H9 (cell line): ENCODE results near the gene YIPF3. TPM values are rescaled to one million over a fixed set of nuclear protein-coding genes. Genes with fewer than 3 reads are reported as not detected.

Source experiments
- DNase-seq: peaks from one replicate; pipeline ENCODE4 v3.0.0-alpha.2; 2017
- H2AFZ ChIP-seq: one replicate; pipeline ENCODE4 v1.6.1; 2013; ENCODE audit warnings: mild to moderate bottlenecking, low read length, control low read depth, moderate library complexity
- H2AK5ac ChIP-seq: 2 replicates; pipeline ENCODE4 v1.6.1; 2013; ENCODE audit warnings: low read length, control low read depth, mixed read lengths; ENCODE audit not compliant: insufficient read length
- H2BK120ac ChIP-seq: one replicate; pipeline ENCODE4 v1.6.1; 2013; ENCODE audit warnings: low read depth, mild to moderate bottlenecking, low read length, control low read depth, inconsistent platforms; ENCODE audit not compliant: poor library complexity, severe bottlenecking
- H2BK12ac ChIP-seq: 2 replicates; pipeline ENCODE4 v1.6.1; 2013; ENCODE audit warnings: low read length, control low read depth, mixed read lengths, low read depth; ENCODE audit not compliant: insufficient read length
- H2BK15ac ChIP-seq: 2 replicates; pipeline ENCODE4 v1.6.1; 2013; ENCODE audit warnings: low read depth, low read length, control low read depth
- H2BK20ac ChIP-seq: one replicate; pipeline ENCODE4 v1.6.1; 2013; ENCODE audit warnings: low read depth, mild to moderate bottlenecking, low read length, control low read depth, inconsistent platforms; ENCODE audit not compliant: poor library complexity, severe bottlenecking
- H2BK5ac ChIP-seq: 2 replicates; pipeline ENCODE4 v1.6.1; 2013; ENCODE audit warnings: low read length, control low read depth, mixed read lengths; ENCODE audit not compliant: insufficient read length
- H3K14ac ChIP-seq: 2 replicates; pipeline ENCODE4 v1.6.1; 2013; ENCODE audit warnings: low read length, control low read depth; ENCODE audit not compliant: insufficient read depth
- H3K18ac ChIP-seq: 2 replicates; pipeline ENCODE4 v1.6.1; 2013; ENCODE audit warnings: low read depth, mild to moderate bottlenecking, mixed read lengths, low read length, control low read depth; ENCODE audit not compliant: insufficient read length
- H3K23ac ChIP-seq: 2 replicates; pipeline ENCODE4 v1.6.1; 2013; ENCODE audit warnings: low read length, control low read depth, mixed read lengths, low read depth; ENCODE audit not compliant: insufficient read length
- H3K23me2 ChIP-seq: 2 replicates; pipeline ENCODE4 v1.6.1; 2013; ENCODE audit warnings: low read depth, mild to moderate bottlenecking, mixed read lengths, low read length, control low read depth; ENCODE audit not compliant: insufficient read length, poor library complexity, severe bottlenecking
- H3K27ac ChIP-seq: 2 replicates; pipeline ENCODE4 v1.5.1; 2013; ENCODE audit warnings: low read length, control low read depth, mixed read lengths, low read depth; ENCODE audit not compliant: insufficient read length
- H3K27me3 ChIP-seq: 2 replicates; pipeline ENCODE4 v1.6.1; 2013; ENCODE audit warnings: low read length, control low read depth, inconsistent platforms; ENCODE audit not compliant: insufficient read depth
- H3K4ac ChIP-seq: 2 replicates; pipeline ENCODE4 v1.6.1; 2013; ENCODE audit warnings: low read depth, mild to moderate bottlenecking, control low read depth, inconsistent platforms, low read length, moderate library complexity
- H3K4me1 ChIP-seq: 2 replicates; pipeline ENCODE4 v1.6.1; 2013; ENCODE audit warnings: low read length, control low read depth, inconsistent platforms; ENCODE audit not compliant: insufficient read depth
- H3K4me2 ChIP-seq: 2 replicates; pipeline ENCODE4 v1.6.1; 2013; ENCODE audit warnings: low read length, control low read depth, mixed read lengths; ENCODE audit not compliant: insufficient read length, insufficient read depth
- H3K56ac ChIP-seq: 2 replicates; pipeline ENCODE4 v1.6.1; 2013; ENCODE audit warnings: low read depth, mild to moderate bottlenecking, mixed read lengths, low read length, control low read depth; ENCODE audit not compliant: insufficient read length
- H3K79me1 ChIP-seq: 2 replicates; pipeline ENCODE4 v1.6.1; 2013; ENCODE audit warnings: low read depth, mild to moderate bottlenecking, moderate library complexity, low read length, control low read depth, inconsistent platforms; ENCODE audit not compliant: insufficient read depth, poor library complexity, severe bottlenecking
- H3K79me2 ChIP-seq: 2 replicates; pipeline ENCODE4 v1.6.1; 2013; ENCODE audit warnings: low read length, control low read depth, inconsistent platforms; ENCODE audit not compliant: insufficient read depth
- H3K9ac ChIP-seq: 2 replicates; pipeline ENCODE4 v1.6.1; 2013; ENCODE audit warnings: low read length, control low read depth, mixed read lengths; ENCODE audit not compliant: insufficient read length; ENCODE audit errors: extremely low read depth
- H3K9me3 ChIP-seq: one replicate; pipeline ENCODE4 v1.6.1; 2013; ENCODE audit warnings: low read depth, low read length, inconsistent platforms; ENCODE audit not compliant: control insufficient read depth
- H3T11ph ChIP-seq: one replicate; pipeline ENCODE4 v1.6.1; 2013; ENCODE audit warnings: mild to moderate bottlenecking, low read length, control low read depth, inconsistent platforms
- H4K20me1 ChIP-seq: one replicate; pipeline ENCODE4 v1.6.1; 2013; ENCODE audit not compliant: control insufficient read depth, insufficient read length, insufficient read depth
- H4K5ac ChIP-seq: 2 replicates; pipeline ENCODE4 v1.6.1; 2013; ENCODE audit warnings: low read depth, mild to moderate bottlenecking, mixed read lengths, low read length, control low read depth; ENCODE audit not compliant: insufficient read length
- H4K8ac ChIP-seq: replicated peaks from 2 replicates; pipeline ENCODE4 v1.6.1; 2013; ENCODE audit warnings: low read length, control low read depth, mixed read lengths, low read depth; ENCODE audit not compliant: insufficient read length
- H4K91ac ChIP-seq: 2 replicates; pipeline ENCODE4 v1.6.1; 2013; ENCODE audit warnings: low read depth, mild to moderate bottlenecking, moderate library complexity, mixed read lengths, low read length, control low read depth; ENCODE audit not compliant: insufficient read length
- H3K27ac Mint-ChIP-seq, 3 experiments: 2 replicates in 2 of 3; 3 replicates in 1 of 3; pipeline ENCODE4 v1.8.0; 2020 to 2021; ENCODE audit warnings: mixed read lengths in 3 of 3, mild to moderate bottlenecking in 1 of 3, moderate library complexity in 1 of 3
- H3K27me3 Mint-ChIP-seq: 2 replicates; pipeline ENCODE4 v1.8.0; 2021; ENCODE audit warnings: low read depth, mild to moderate bottlenecking, moderate library complexity, mixed read lengths
- H3K36me3 Mint-ChIP-seq, 3 experiments: 2 replicates in 2 of 3; 3 replicates in 1 of 3; pipeline ENCODE4 v1.8.0; 2020 to 2021; ENCODE audit warnings: low read depth in 3 of 3, mixed read lengths in 3 of 3; ENCODE audit not compliant: insufficient read depth in 1 of 3
- H3K4me1 Mint-ChIP-seq, 2 experiments: 2 replicates each; pipeline ENCODE4 v1.8.0; 2020; ENCODE audit warnings: mixed read lengths in 2 of 2
- H3K4me3 Mint-ChIP-seq, 2 experiments: 2 replicates in 1 of 2; 3 replicates in 1 of 2; pipeline ENCODE4 v1.8.0; 2020 to 2021; ENCODE audit warnings: mild to moderate bottlenecking in 2 of 2, mixed read lengths in 2 of 2, moderate library complexity in 1 of 2
- H3K9me3 Mint-ChIP-seq, 2 experiments: 2 replicates in 1 of 2; 3 replicates in 1 of 2; pipeline ENCODE4 v1.8.0; 2020; ENCODE audit warnings: mild to moderate bottlenecking in 2 of 2, mixed read lengths in 2 of 2, moderate library complexity in 1 of 2
- CTCF ChIP-seq: fragments of 200-600 bp; sonication (generic); conservative IDR thresholded peaks from 3 replicates; pipeline ENCODE4 v1.8.0; 2021; ENCODE audit warnings: antibody characterized with exemption, mild to moderate bottlenecking
- WGBS: extraction: QIAGEN DNeasy Blood & Tissue Kit; methylation state at CpG from one replicate; pipeline ENCODE4 v1.1.7; 2013; ENCODE audit warnings: missing lambda C conversion rate, low lambda C conversion rate, mixed read lengths; ENCODE audit not compliant: insufficient read length; ENCODE audit errors: extremely low coverage; 5-methylcytosine and 5-hydroxymethylcytosine counted together
- total RNA-seq: library from RNA; stranded (reverse); gene quantifications from 2 replicates; pipeline ENCODE4 v1.2.1, GENCODE V29; 2021

YIPF3 gene
- total RNA-seq, 1 experiment from 2014 or later: 84.5 TPM

GRCh38 chr6:43532201-43532600 is 15.5 kb upstream of the YIPF3 start:
- no peak for TF ChIP-seq CTCF
- Mint-ChIP-seq H3K4me1 (no peaks in the 10 kb centered on the region), H3K4me3 (no peak overlapping the region), H3K27ac (no peak overlapping the region), H3K36me3 (peaks cover 32 to 69% (median 58%) of the 10 kb centered on the region in 3 experiments; a peak in 6 of 7 replicates), H3K9me3 (no peaks in the 10 kb centered on the region), H3K27me3 (no peaks in the 10 kb centered on the region)
- no peak overlapping the region for H3K18ac ChIP-seq
- no peak overlapping the region for H3K27ac ChIP-seq
- H3K56ac ChIP-seq: no peak overlapping the region
- no peaks in the 10 kb centered on the region for H3K9me3 ChIP-seq
- DNase-seq: no peak
- H2AFZ ChIP-seq: no peak overlapping the region
- no peak overlapping the region for H3K4ac ChIP-seq
- no peaks in the 10 kb centered on the region for H3K27me3 ChIP-seq
- no peak overlapping the region for H4K91ac ChIP-seq
- no peak overlapping the region for H2BK20ac ChIP-seq
- no peaks in the 10 kb centered on the region for H3K23me2 ChIP-seq
- no peaks in the 10 kb centered on the region for H4K20me1 ChIP-seq
- no peak overlapping the region for H2BK5ac ChIP-seq
- no peaks in the 10 kb centered on the region for H3K79me1 ChIP-seq
- H2BK120ac ChIP-seq: no peak overlapping the region
- H2BK12ac ChIP-seq: no peak overlapping the region
- H3K4me1 ChIP-seq: no peaks in the 10 kb centered on the region
- H2AK5ac ChIP-seq: no peak overlapping the region
- no peak overlapping the region for H3K9ac ChIP-seq
- H3K4me2 ChIP-seq: no peak overlapping the region
- H4K5ac ChIP-seq: no peak overlapping the region
- WGBS: no CpG with 5 or more reads among the region's 1 CpG
- H3K79me2 ChIP-seq: no peaks in the 10 kb centered on the region
- H3K14ac ChIP-seq: no peak overlapping the region
- H3T11ph ChIP-seq: no peak overlapping the region
- no peak overlapping the region for H2BK15ac ChIP-seq
- H4K8ac ChIP-seq: no peak overlapping the region
- H3K23ac ChIP-seq: no peak overlapping the region
